Skin epidermis (tissue), 12 donors: ENCODE data around the gene NOS1AP.

Source experiments
- H3K27ac ChIP-seq, 21 experiments: fragments of 200-600 bp; sonication (generic) in 11 of 21; one replicate each; pipeline ENCODE4 v1.5.0; 2020; ENCODE audit warnings: mild to moderate bottlenecking in 3 of 21, inconsistent platforms in 2 of 21, moderate library complexity in 2 of 21
- H3K4me3 ChIP-seq, 7 experiments: fragments of 200-600 bp; sonication (generic) in 2 of 7; one replicate each; pipeline ENCODE4 v1.5.0; 2020; ENCODE audit warnings: inconsistent platforms in 2 of 7, mild to moderate bottlenecking in 2 of 7, moderate library complexity in 1 of 7

The NOS1AP gene

GRCh38 chr1:162083273-162083672, 13.8 kb downstream of the NOS1AP start:
- no peak overlapping the region for H3K27ac ChIP-seq
- no peak overlapping the region for H3K4me3 ChIP-seq

- H3K4me3 ChIP-seq: no peak overlapping the region
- H3K27ac ChIP-seq: no peak overlapping the region
Observed at GRCh38 chr1:162085991-162086390, 16.5 kb downstream of the NOS1AP start.

GRCh38 chr1:162087111-162087510, 17.6 kb downstream of the NOS1AP start:
- H3K4me3 ChIP-seq: no peak overlapping the region
- no peak overlapping the region for H3K27ac ChIP-seq

- Histone ChIP-seq H3K4me3 (no peak overlapping the region), H3K27ac (no peak overlapping the region)
Observed at GRCh38 chr1:162087574-162087973, 18.1 kb downstream of the NOS1AP start.

GRCh38 chr1:162088281-162088969, 18.9 kb downstream of the NOS1AP start:
- H3K4me3 ChIP-seq: no peak overlapping the region
- no peak overlapping the region for H3K27ac ChIP-seq

- H3K4me3 ChIP-seq: no peak overlapping the region
Observed at GRCh38 chr1:162089748-162090147, 20.3 kb downstream of the NOS1AP start.

GRCh38 chr1:162090378-162090777, 20.9 kb downstream of the NOS1AP start:
- Histone ChIP-seq H3K27ac (no peak overlapping the region), H3K4me3 (no peak overlapping the region)

More at GRCh38 chr1:162089748-162090147, 20.3 kb downstream of the NOS1AP start:
- no peak overlapping the region for H3K27ac ChIP-seq

GRCh38 chr1:162091681-162092524, 22.4 kb downstream of the NOS1AP start:
- H3K4me3 ChIP-seq: no peak overlapping the region
- H3K27ac ChIP-seq: no peak overlapping the region

GRCh38 chr1:162093095-162093494, 23.6 kb downstream of the NOS1AP start:
- H3K4me3 ChIP-seq: no peak overlapping the region
- H3K27ac ChIP-seq: no peak overlapping the region

- H3K27ac ChIP-seq: no peak overlapping the region
- no peak overlapping the region for H3K4me3 ChIP-seq
Observed at GRCh38 chr1:162094271-162094670, 24.8 kb downstream of the NOS1AP start.

GRCh38 chr1:162094723-162095122, 25.2 kb downstream of the NOS1AP start:
- no peak overlapping the region for H3K4me3 ChIP-seq
- H3K27ac ChIP-seq: no peak overlapping the region

GRCh38 chr1:162107911-162108310, 38.4 kb downstream of the NOS1AP start:
- no peak overlapping the region for H3K27ac ChIP-seq

GRCh38 chr1:162108426-162108825, 38.9 kb downstream of the NOS1AP start:
- Histone ChIP-seq H3K27ac (no peak overlapping the region), H3K4me3 (no peak overlapping the region)

More at GRCh38 chr1:162107911-162108310, 38.4 kb downstream of the NOS1AP start:
- H3K4me3 ChIP-seq: no peak overlapping the region

GRCh38 chr1:162110910-162111309, 41.4 kb downstream of the NOS1AP start:
- no peak overlapping the region for H3K27ac ChIP-seq
- no peak overlapping the region for H3K4me3 ChIP-seq

- no peak overlapping the region for H3K4me3 ChIP-seq
- no peak overlapping the region for H3K27ac ChIP-seq
Observed at GRCh38 chr1:162111572-162111971, 42.1 kb downstream of the NOS1AP start.

GRCh38 chr1:162113419-162113818, 43.9 kb downstream of the NOS1AP start:
- Histone ChIP-seq H3K27ac (no peak overlapping the region), H3K4me3 (no peak overlapping the region)

- Histone ChIP-seq H3K27ac (no peak overlapping the region), H3K4me3 (no peak overlapping the region)
Observed at GRCh38 chr1:162117039-162117774, 47.7 kb downstream of the NOS1AP start.

GRCh38 chr1:162118063-162118462, 48.6 kb downstream of the NOS1AP start:
- H3K4me3 ChIP-seq: no peak overlapping the region

GRCh38 chr1:162128693-162129356, 59.3 kb downstream of the NOS1AP start:
- Histone ChIP-seq H3K27ac (no peak overlapping the region), H3K4me3 (no peak overlapping the region)

More at GRCh38 chr1:162118063-162118462, 48.6 kb downstream of the NOS1AP start:
- no peak overlapping the region for H3K27ac ChIP-seq

GRCh38 chr1:162130308-162130707, 60.8 kb downstream of the NOS1AP start:
- no peak overlapping the region for H3K27ac ChIP-seq

More at GRCh38 chr1:162130308-162130707, 60.8 kb downstream of the NOS1AP start:
- no peak overlapping the region for H3K4me3 ChIP-seq
